PC-9 (cell line): ENCODE data around the gene ZEB2. TPM values are rescaled to one million over a fixed set of nuclear protein-coding genes. Genes with fewer than 3 reads are reported as not detected.

Experiments used
- BruUV-seq: library from RNA; stranded (reverse); fragments of 400-500 nt; replicated peaks from 2 replicates; lab custom pipeline; 2021; lab: Mats Ljungman, UMichigan
- CTCF ChIA-PET: fragments of 300-600 bp; sonication (Branson Sonifier 250); formaldehyde crosslinking; loops from one replicate; lab custom pipeline; 2022; ENCODE audit warnings: antibody characterized with exemption; lab: Charles Lee
- POLR2A ChIA-PET: fragments of 300-600 bp; sonication (Branson Sonifier 250); formaldehyde crosslinking; loops from one replicate; lab custom pipeline; 2022; ENCODE audit warnings: antibody characterized with exemption; ENCODE audit not compliant: unreplicated experiment; lab: Charles Lee
- DNase-seq, 2 experiments: peaks; one replicate each; pipeline versions ENCODE4 v3.0.0 to v3.0.0-alpha.2; 2015 to 2022; ENCODE audit warnings: mixed read lengths in 1 of 2
- H2AFZ ChIP-seq: fragments of 200-600 bp; sonication (generic); 2 replicates; pipeline ENCODE4 v1.8.1; 2017; ENCODE audit warnings: antibody characterized with exemption
- H3F3A ChIP-seq: fragments of 200-600 bp; sonication (generic); 2 replicates; pipeline ENCODE4 v1.8.1; 2017; ENCODE audit warnings: antibody characterized with exemption, mild to moderate bottlenecking, low read depth; ENCODE audit not compliant: insufficient read depth
- H3K27ac ChIP-seq: fragments of 200-600 bp; sonication (generic); 2 replicates; pipeline ENCODE4 v1.6.1; 2016; ENCODE audit warnings: mixed run types
- H3K27me3 ChIP-seq: fragments of 200-600 bp; sonication (generic); 2 replicates; pipeline ENCODE4 v1.6.1; 2016; ENCODE audit warnings: low read depth, mixed run types; ENCODE audit not compliant: insufficient read depth
- H3K36me3 ChIP-seq: fragments of 200-600 bp; sonication (generic); 2 replicates; pipeline ENCODE4 v1.6.1; 2016; ENCODE audit warnings: low read depth, mixed run types
- H3K4me1 ChIP-seq: fragments of 200-600 bp; sonication (generic); replicated peaks from 2 replicates; pipeline ENCODE4 v1.6.1; 2016; ENCODE audit warnings: mixed run types; ENCODE audit not compliant: insufficient read depth
- H3K4me2 ChIP-seq: fragments of 200-600 bp; sonication (generic); 2 replicates; pipeline ENCODE4 v1.6.1; 2017; ENCODE audit warnings: mixed run types
- H3K4me3 ChIP-seq: fragments of 200-600 bp; sonication (generic); 2 replicates; pipeline ENCODE4 v1.6.1; 2016; ENCODE audit warnings: mixed run types
- H3K79me2 ChIP-seq: fragments of 200-600 bp; sonication (generic); 2 replicates; pipeline ENCODE4 v1.6.1; 2017; ENCODE audit warnings: low read depth, mixed run types
- H3K9me2 ChIP-seq: fragments of 200-600 bp; sonication (generic); 2 replicates; pipeline ENCODE4 v1.8.1; 2017; ENCODE audit warnings: mild to moderate bottlenecking; ENCODE audit not compliant: insufficient read depth
- H3K9me3 ChIP-seq: fragments of 200-600 bp; sonication (generic); 2 replicates; pipeline ENCODE4 v1.8.1; 2016; ENCODE audit warnings: low read depth; ENCODE audit not compliant: insufficient read depth
- H4K20me1 ChIP-seq: fragments of 200-600 bp; sonication (generic); 2 replicates; pipeline ENCODE4 v1.8.1; 2017; ENCODE audit not compliant: insufficient read depth
- EZH2 ChIP-seq: fragments of 200-600 bp; sonication (generic); IDR thresholded peaks from 2 replicates; pipeline ENCODE4 v1.8.0; 2017; ENCODE audit warnings: antibody characterized with exemption, low read depth
- intact Hi-C: fragments of 100-400 bp; cut with micrococcal nuclease; formaldehyde crosslinking; loops from one replicate; pipeline ENCODE4 v1.10.0; 2022; ENCODE audit not compliant: unreplicated experiment
- total RNA-seq: library from RNA; stranded (reverse); gene quantifications from 2 replicates; pipeline ENCODE4 v1.2.3, GENCODE V29; 2021
- TF ChIP-seq, protein P1 (sequence below): fragments of 200-600 bp; sonication (generic); conservative IDR thresholded peaks from 2 replicates; pipeline ENCODE4 v1.6.1; 2017; ENCODE audit warnings: mixed run types, antibody characterized with exemption, mild to moderate bottlenecking, moderate library complexity

ZEB2 gene
- total RNA-seq, 1 experiment from 2014 or later: 0.09 TPM

DNA sequence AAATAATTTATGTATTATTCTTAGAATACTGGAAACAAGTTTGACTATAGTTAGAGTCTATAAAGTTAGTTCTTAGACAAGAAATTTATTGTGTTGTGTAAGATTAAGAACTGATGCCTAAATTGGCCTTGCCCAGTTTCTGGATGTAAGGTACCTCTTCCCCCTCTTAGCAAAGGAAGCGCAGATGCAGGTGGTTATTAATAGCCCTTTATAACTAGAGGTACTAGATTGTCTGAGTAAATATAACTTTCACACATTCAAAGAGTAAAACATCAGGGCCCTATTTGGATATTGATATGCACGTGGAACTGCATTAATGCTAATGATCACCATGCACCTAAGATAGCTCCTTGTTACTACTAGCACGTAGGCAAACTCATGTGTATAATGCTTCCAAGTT is 100.7 kb downstream of the ZEB2 start:
- no peak overlapping the region for H3K4me2 ChIP-seq
- ChIA-PET POLR2A (no interaction called here), CTCF (no interaction called here)
- TF ChIP-seq, protein P1, sequence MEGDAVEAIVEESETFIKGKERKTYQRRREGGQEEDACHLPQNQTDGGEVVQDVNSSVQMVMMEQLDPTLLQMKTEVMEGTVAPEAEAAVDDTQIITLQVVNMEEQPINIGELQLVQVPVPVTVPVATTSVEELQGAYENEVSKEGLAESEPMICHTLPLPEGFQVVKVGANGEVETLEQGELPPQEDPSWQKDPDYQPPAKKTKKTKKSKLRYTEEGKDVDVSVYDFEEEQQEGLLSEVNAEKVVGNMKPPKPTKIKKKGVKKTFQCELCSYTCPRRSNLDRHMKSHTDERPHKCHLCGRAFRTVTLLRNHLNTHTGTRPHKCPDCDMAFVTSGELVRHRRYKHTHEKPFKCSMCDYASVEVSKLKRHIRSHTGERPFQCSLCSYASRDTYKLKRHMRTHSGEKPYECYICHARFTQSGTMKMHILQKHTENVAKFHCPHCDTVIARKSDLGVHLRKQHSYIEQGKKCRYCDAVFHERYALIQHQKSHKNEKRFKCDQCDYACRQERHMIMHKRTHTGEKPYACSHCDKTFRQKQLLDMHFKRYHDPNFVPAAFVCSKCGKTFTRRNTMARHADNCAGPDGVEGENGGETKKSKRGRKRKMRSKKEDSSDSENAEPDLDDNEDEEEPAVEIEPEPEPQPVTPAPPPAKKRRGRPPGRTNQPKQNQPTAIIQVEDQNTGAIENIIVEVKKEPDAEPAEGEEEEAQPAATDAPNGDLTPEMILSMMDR: no peak
- no peak for TF ChIP-seq EZH2
- no peaks in the 10 kb centered on the region for H3K36me3 ChIP-seq
- H2AFZ ChIP-seq: no peak overlapping the region
- BruUV-seq: no TSS peak
- 0 out of 2 replicates have a peak, but pooled peaks cover 9% of the 10 kb centered on the region for H3K9me3 ChIP-seq
- DNase-seq: no peak
- intact Hi-C loops: no loop called here
- H4K20me1 ChIP-seq: no peaks in the 10 kb centered on the region
- H3K27me3 ChIP-seq: no peaks in the 10 kb centered on the region
- peaks cover 5% of the 10 kb centered on the region; the same call in 1 of the 2 replicates for H3F3A ChIP-seq
- no peaks in the 10 kb centered on the region for H3K9me2 ChIP-seq
- H3K79me2 ChIP-seq: no peaks in the 10 kb centered on the region
- H3K4me1 ChIP-seq: peaks cover 8% of the 10 kb centered on the region
- no peak overlapping the region for H3K4me3 ChIP-seq
- H3K27ac ChIP-seq: no peak overlapping the region

DNA sequence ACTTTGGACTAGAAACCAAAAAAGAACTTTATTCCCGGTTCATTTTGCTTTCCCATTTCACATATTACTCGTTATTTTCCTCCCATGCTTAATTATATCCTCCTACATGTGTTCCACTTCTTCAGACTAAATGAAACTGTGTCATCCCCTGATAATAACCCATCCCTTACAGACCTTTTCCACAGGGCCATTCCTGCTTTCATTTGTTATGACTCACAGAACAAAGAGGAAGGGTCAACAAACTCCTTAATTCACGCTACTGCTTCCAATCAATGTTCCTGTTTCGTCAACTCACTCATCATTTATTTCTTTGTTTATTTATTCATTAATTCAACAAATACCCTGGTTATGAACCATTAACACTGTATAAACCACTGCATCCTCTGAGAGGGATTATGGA is 104.5 kb downstream of the ZEB2 start:
- intact Hi-C loops: no loop called here
- DNase-seq: no peak
- no peak for TF ChIP-seq EZH2
- TF ChIP-seq, protein P1: no peak
- Histone ChIP-seq H3K4me3 (no peak overlapping the region), H3K9me3 (0 out of 2 replicates have a peak, but pooled peaks cover 9% of the 10 kb centered on the region), H3K79me2 (no peaks in the 10 kb centered on the region), H2AFZ (no peak overlapping the region), H4K20me1 (no peaks in the 10 kb centered on the region), H3K4me2 (no peak overlapping the region), H3K36me3 (no peaks in the 10 kb centered on the region), H3K27me3 (no peaks in the 10 kb centered on the region), H3K9me2 (no peaks in the 10 kb centered on the region), H3K4me1 (peaks cover 13% of the 10 kb centered on the region), H3K27ac (peak overlapping the region; percentile 67; the same call in 1 of the 2 replicates), H3F3A (peaks cover 9% of the 10 kb centered on the region; the same call in 1 of the 2 replicates)
- CTCF ChIA-PET: no interaction called here
- BruUV-seq: no TSS peak
- POLR2A ChIA-PET: no interaction called here

GRCh38 chr2:144414324-144414845 is 105.5 kb downstream of the ZEB2 start:
- H3K9me2 ChIP-seq: no peaks in the 10 kb centered on the region
- no peak overlapping the region for H2AFZ ChIP-seq
- no peaks in the 10 kb centered on the region for H3K36me3 ChIP-seq
- H3K4me1 ChIP-seq: peaks cover 13% of the 10 kb centered on the region
- no peaks in the 10 kb centered on the region for H3K79me2 ChIP-seq
- H3K27me3 ChIP-seq: no peaks in the 10 kb centered on the region
- intact Hi-C loops: no loop called here
- peak in 1 of 2 experiments; percentile 87 for DNase-seq
- H3K27ac ChIP-seq: peak overlapping the region; percentile 67
- TF ChIP-seq, protein P1: no peak
- TF ChIP-seq EZH2: no peak
- ChIA-PET CTCF (no interaction called here), POLR2A (no interaction called here)
- 0 out of 2 replicates have a peak, but pooled peaks cover 9% of the 10 kb centered on the region for H3K9me3 ChIP-seq
- peaks cover 9% of the 10 kb centered on the region; the same call in 1 of the 2 replicates for H3F3A ChIP-seq
- no peaks in the 10 kb centered on the region for H4K20me1 ChIP-seq
- H3K4me2 ChIP-seq: peak overlapping the region; percentile 27; the same call in 1 of the 2 replicates
- no peak overlapping the region for H3K4me3 ChIP-seq
- no TSS peak for BruUV-seq
